Adrenal gland (tissue), 5 donors: ENCODE results near the gene PTGS1.

Experiments used
- POLR2A ChIP-seq, 2 donors: fragments of 450-650 bp; IDR thresholded peaks; one replicate each; pipeline ENCODE4 v1.6.1; 2017; ENCODE audit warnings: antibody characterized with exemption in 2 of 2, mild to moderate bottlenecking in 2 of 2, moderate library complexity in 1 of 2
- TF ChIP-seq, protein P1 (sequence below), 6 experiments: fragments of 450-650 bp in 4 of 6; fragments of 200-600 bp in 2 of 6; sonication (generic) in 1 of 6; IDR thresholded peaks; 1 replicate in 5 of 6; 2 replicates in 1 of 6; pipeline versions ENCODE4 v1.5.1 to v1.8.0; 2016 to 2021; ENCODE audit warnings: antibody characterized with exemption in 6 of 6, mild to moderate bottlenecking in 2 of 6, moderate library complexity in 1 of 6
- donor health status: DM: no; HTN: no; CAD: no.

DNA sequence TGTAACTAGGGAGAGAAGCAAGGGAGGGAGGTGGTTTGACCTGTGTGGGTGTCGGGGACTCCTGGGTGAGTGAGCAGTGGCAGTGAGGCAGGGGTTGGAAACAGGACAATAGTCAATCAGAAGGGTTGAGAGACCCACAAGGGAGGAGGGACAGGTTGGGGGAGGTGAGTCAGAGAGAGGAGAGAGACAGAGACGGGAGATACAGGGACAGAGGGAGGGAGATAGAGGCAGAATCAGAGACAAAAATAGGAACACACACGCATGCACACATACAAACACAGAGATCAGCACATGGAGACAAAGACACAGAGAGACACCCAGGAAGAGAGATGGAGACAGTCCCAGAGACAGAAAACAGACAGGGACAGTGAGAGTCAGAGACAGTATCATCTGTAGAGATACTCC, 39.3 kb upstream of the PTGS1 start:
- no peak for TF ChIP-seq POLR2A (IDR thresholded peaks at IDR 0.05)
- TF ChIP-seq, protein P1, sequence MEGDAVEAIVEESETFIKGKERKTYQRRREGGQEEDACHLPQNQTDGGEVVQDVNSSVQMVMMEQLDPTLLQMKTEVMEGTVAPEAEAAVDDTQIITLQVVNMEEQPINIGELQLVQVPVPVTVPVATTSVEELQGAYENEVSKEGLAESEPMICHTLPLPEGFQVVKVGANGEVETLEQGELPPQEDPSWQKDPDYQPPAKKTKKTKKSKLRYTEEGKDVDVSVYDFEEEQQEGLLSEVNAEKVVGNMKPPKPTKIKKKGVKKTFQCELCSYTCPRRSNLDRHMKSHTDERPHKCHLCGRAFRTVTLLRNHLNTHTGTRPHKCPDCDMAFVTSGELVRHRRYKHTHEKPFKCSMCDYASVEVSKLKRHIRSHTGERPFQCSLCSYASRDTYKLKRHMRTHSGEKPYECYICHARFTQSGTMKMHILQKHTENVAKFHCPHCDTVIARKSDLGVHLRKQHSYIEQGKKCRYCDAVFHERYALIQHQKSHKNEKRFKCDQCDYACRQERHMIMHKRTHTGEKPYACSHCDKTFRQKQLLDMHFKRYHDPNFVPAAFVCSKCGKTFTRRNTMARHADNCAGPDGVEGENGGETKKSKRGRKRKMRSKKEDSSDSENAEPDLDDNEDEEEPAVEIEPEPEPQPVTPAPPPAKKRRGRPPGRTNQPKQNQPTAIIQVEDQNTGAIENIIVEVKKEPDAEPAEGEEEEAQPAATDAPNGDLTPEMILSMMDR (IDR thresholded peaks at IDR 0.05): no peak
